ENCODE measurements around the gene E2F7. TPM values are rescaled to one million over a fixed set of nuclear protein-coding genes. Genes with fewer than 3 reads are reported as not detected.
A peak's percentile ranks its signal among the peaks of the same experiment; 100 is the strongest.
"Not testable (repeated sequence)": the region's sequence is repeated elsewhere in the genome, so short reads cannot be mapped to it uniquely, and the experiment has no call there.

The E2F7 gene
- total RNA-seq, result 2.9 TPM

- peak; percentile 65 for DNase-seq
Measured at GRCh38 chr12:77065361-77066204, at the start of gene E2F7. Gene E2F7 (minus strand): TSS chr12:77065569. CDS start chr12:77064635, 934 bp downstream.

GRCh38 chr12:77113971-77114370 lies 48.6 kb upstream of the E2F7 start:
- no peak for DNase-seq

GRCh38 chr12:77108707-77109106 lies 43.3 kb upstream of the E2F7 start:
- no peak for DNase-seq

GRCh38 chr12:77107121-77107520 lies 41.8 kb upstream of the E2F7 start:
- no peak for DNase-seq

GRCh38 chr12:77104792-77105191 lies 39.4 kb upstream of the E2F7 start:
- DNase-seq, result no peak

- DNase-seq, result no peak
Measured at GRCh38 chr12:77104286-77104685, 38.9 kb upstream of the E2F7 start.

GRCh38 chr12:77102691-77103090 lies 37.3 kb upstream of the E2F7 start:
- DNase-seq, result no peak

GRCh38 chr12:77102123-77102522 lies 36.8 kb upstream of the E2F7 start:
- DNase-seq, result no peak

- no peak for DNase-seq
Measured at GRCh38 chr12:77099799-77100198, 34.4 kb upstream of the E2F7 start.

GRCh38 chr12:77097846-77098245 lies 32.5 kb upstream of the E2F7 start:
- no peak for DNase-seq

GRCh38 chr12:77092227-77092626 lies 26.9 kb upstream of the E2F7 start:
- not testable (repeated sequence) for DNase-seq

GRCh38 chr12:77089686-77090220 lies 24.4 kb upstream of the E2F7 start:
- DNase-seq, result no peak

- DNase-seq, result no peak
Measured at GRCh38 chr12:77087427-77087826, 22.1 kb upstream of the E2F7 start.

- DNase-seq, result no peak
Measured at GRCh38 chr12:77082021-77082420, 16.7 kb upstream of the E2F7 start.

- DNase-seq, result no peak
Measured at GRCh38 chr12:77079631-77080030, 14.3 kb upstream of the E2F7 start.

GRCh38 chr12:77078231-77078630 lies 12.9 kb upstream of the E2F7 start:
- DNase-seq, result no peak

- DNase-seq, result no peak
Measured at GRCh38 chr12:77076886-77077285, 11.5 kb upstream of the E2F7 start.

- not testable (repeated sequence) for DNase-seq
Measured at GRCh38 chr12:77073894-77074293, 8.5 kb upstream of the E2F7 start.

- DNase-seq, result no peak
Measured at GRCh38 chr12:77072833-77073495, 7.6 kb upstream of the E2F7 start.

GRCh38 chr12:77070800-77071449 lies 5.6 kb upstream of the E2F7 start:
- no peak for DNase-seq

GRCh38 chr12:77070382-77070781 lies 5.0 kb upstream of the E2F7 start:
- no peak for DNase-seq

- DNase-seq, result no peak
Measured at GRCh38 chr12:77064896-77065360, 441 bp downstream of the E2F7 start.

Data from skin of body (tissue), 2 donors.